BLaER1 (cell line): ENCODE data around the gene SLC48A1.

Experiments
- H3K27ac ChIP-seq: shearing (Covaris generic); formaldehyde crosslinking; 2 replicates; pipeline ENCODE4 v1.8.1; 2022
- H3K27me3 ChIP-seq: shearing (Covaris generic); formaldehyde crosslinking; 2 replicates; pipeline ENCODE4 v1.8.1; 2022
- H3K36me3 ChIP-seq: shearing (Covaris generic); formaldehyde crosslinking; 2 replicates; pipeline ENCODE4 v1.8.1; 2022
- H3K4me1 ChIP-seq: shearing (Covaris generic); formaldehyde crosslinking; 2 replicates; pipeline ENCODE4 v1.8.1; 2022
- H3K4me2 ChIP-seq: shearing (Covaris generic); formaldehyde crosslinking; 2 replicates; pipeline ENCODE4 v1.8.1; 2022
- H3K4me3 ChIP-seq: shearing (Covaris generic); formaldehyde crosslinking; 2 replicates; pipeline ENCODE4 v1.8.1; 2022
- H3K9ac ChIP-seq: shearing (Covaris generic); formaldehyde crosslinking; 2 replicates; pipeline ENCODE4 v1.8.1; 2022
- H3K9me3 ChIP-seq: shearing (Covaris generic); formaldehyde crosslinking; 2 replicates; pipeline ENCODE4 v1.8.1; 2022
- H4K20me1 ChIP-seq: shearing (Covaris generic); formaldehyde crosslinking; 2 replicates; pipeline ENCODE4 v1.8.1; 2022
- Cebpa-rat ChIP-seq: shearing (Covaris generic); IDR thresholded peaks from 2 replicates; pipeline ENCODE4 v1.8.1; 2022

SLC48A1 gene

DNA sequence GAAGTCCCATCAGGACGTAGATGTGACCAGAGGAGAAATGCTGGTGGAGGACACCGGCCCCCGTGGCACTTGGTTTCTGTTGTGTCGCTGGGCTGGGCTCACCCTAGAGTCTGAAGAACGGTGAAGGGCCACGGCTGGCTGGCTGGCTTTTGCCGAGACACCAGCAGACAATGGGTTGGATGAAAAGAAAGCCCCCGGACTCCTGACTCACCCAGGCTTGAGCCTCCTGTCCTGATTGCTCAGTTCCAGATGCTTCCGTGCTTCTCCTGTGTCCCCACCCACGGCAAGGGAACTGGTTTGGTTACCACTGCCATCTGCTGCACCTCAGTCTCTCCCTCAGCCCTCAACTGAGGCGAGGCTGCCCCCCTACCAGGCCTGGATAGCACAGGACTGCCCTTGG, 37.4 kb upstream of the SLC48A1 start:
- peaks cover 56% of the 10 kb centered on the region for H3K4me1 ChIP-seq
- H3K9ac ChIP-seq: no peak overlapping the region

DNA sequence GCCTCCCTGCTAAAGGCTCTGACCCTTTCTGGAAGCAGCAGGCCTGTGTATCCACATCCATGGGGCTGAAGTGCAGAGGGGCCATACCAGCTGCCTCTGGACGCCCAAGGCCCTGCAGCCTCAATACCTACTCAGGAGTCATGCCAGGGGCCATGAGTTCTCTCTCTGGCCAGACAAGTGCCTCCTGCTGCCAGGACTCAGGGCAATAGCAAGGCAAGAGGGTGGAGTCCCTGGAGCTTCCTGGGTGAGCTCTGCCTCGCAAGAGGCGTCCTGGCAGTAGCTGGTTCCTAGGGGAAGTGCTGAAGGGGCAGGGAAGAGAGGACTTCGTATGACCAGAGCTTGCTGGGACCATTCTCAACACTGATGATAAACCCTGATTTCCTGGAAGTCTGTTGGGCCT, 36.8 kb upstream of the SLC48A1 start:
- Histone ChIP-seq H3K27me3 (no peaks in the 10 kb centered on the region), H3K9me3 (no peaks in the 10 kb centered on the region), H3K9ac (no peak overlapping the region), H3K27ac (no peak overlapping the region), H4K20me1 (no peaks in the 10 kb centered on the region), H3K4me2 (no peak overlapping the region), H3K36me3 (no peaks in the 10 kb centered on the region; the same call in 1 of the 2 replicates), H3K4me1 (peaks cover 62% of the 10 kb centered on the region), H3K4me3 (no peak overlapping the region)
- TF ChIP-seq Cebpa-rat: no peak

More for the DNA sequence above, 37.4 kb upstream of the SLC48A1 start:
- no peak overlapping the region for H3K4me3 ChIP-seq
- no peak for TF ChIP-seq Cebpa-rat
- no peaks in the 10 kb centered on the region for H3K27me3 ChIP-seq
- H3K36me3 ChIP-seq: no peaks in the 10 kb centered on the region; the same call in 1 of the 2 replicates
- H3K4me2 ChIP-seq: peak overlapping the region; percentile 40; the same call in 1 of the 2 replicates
- no peaks in the 10 kb centered on the region for H3K9me3 ChIP-seq
- H3K27ac ChIP-seq: no peak overlapping the region
- no peaks in the 10 kb centered on the region for H4K20me1 ChIP-seq

DNA sequence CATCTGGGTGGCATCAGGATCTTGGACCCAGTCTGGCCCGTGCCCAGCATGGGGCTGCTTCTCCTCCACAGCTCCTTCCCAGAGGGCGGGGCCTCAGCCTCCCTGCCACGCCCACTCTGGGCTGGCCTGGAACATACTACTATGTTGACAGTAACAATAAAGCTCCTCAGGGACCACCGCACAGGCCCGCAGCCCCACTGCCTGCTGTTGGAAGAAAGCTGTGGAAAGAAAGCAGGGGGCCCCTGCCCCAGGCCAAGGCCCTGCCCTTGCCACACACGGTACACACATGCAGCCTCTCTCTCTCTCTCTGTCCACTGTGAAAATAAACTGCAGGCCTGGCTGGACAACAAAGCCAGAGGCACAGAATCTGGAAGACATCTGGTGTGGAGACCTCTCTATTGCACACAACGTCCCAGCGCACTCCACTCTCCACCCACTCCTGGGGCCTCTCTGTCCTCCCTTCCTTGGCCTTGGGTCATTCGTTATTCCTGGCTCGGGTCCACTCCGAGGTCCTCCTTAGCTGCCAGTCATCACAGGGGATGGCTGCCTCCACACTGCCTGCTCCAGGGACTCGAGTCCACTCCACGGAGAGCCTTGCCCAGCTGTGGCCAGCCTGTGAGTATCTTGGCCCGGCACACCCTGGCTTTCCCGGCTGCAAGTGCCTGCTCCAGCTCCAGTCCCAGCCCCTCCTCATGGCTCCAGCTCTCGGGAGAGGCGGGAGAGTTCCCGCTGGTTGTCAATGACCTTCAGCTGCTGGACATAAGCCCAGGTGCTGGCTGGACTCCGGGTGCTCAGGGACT, 36.0 kb upstream of the SLC48A1 start:
- H3K9ac ChIP-seq: no peak overlapping the region
- peak overlapping the region; percentile 30 for H3K4me2 ChIP-seq
- H3K27me3 ChIP-seq: no peaks in the 10 kb centered on the region
- H4K20me1 ChIP-seq: no peaks in the 10 kb centered on the region
- H3K4me3 ChIP-seq: no peak overlapping the region
- H3K27ac ChIP-seq: no peak overlapping the region
- no peak for TF ChIP-seq Cebpa-rat
- peaks cover 69% of the 10 kb centered on the region for H3K4me1 ChIP-seq
- H3K9me3 ChIP-seq: no peaks in the 10 kb centered on the region
- no peaks in the 10 kb centered on the region; the same call in 1 of the 2 replicates for H3K36me3 ChIP-seq

DNA sequence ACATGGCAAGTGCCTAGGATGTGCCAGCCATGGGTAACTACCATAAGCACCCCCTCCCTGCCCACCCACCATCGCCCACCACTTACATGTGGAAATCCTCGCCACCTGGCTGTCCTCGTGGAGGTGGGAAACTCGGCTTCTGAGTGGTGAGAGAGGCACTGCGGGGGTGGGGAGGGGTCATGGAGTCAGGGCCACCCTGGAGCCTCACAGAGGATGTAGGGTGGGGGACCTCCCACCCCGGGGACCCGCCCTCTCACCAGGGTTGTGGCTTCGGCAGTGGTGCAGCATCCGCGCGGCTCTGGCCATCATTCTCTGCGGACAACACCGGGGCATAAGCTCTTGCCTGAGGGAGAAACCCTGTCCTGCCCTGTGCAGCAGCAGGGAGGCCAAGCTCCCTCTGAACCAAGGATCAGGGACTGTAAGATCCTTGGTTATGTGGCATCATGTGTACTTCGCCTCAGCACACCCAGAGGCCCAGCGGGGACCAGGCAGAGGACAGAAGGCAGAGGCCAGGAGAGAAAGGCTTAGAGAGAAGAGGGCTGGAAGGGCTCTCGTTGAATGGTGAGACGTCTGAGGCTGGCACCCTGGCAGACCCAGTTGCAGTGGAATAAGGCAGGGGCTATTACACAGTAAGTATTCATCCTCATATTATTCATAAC, 35.0 kb upstream of the SLC48A1 start:
- Histone ChIP-seq H3K36me3 (no peaks in the 10 kb centered on the region; the same call in 1 of the 2 replicates), H3K9ac (no peak overlapping the region), H3K4me1 (peaks cover 79% of the 10 kb centered on the region), H3K27me3 (no peaks in the 10 kb centered on the region), H3K27ac (peak overlapping the region; percentile 97; the same call in 1 of the 2 replicates), H3K4me3 (no peak overlapping the region), H3K9me3 (no peaks in the 10 kb centered on the region), H3K4me2 (peak overlapping the region; percentile 100), H4K20me1 (no peaks in the 10 kb centered on the region)
- no peak for TF ChIP-seq Cebpa-rat

DNA sequence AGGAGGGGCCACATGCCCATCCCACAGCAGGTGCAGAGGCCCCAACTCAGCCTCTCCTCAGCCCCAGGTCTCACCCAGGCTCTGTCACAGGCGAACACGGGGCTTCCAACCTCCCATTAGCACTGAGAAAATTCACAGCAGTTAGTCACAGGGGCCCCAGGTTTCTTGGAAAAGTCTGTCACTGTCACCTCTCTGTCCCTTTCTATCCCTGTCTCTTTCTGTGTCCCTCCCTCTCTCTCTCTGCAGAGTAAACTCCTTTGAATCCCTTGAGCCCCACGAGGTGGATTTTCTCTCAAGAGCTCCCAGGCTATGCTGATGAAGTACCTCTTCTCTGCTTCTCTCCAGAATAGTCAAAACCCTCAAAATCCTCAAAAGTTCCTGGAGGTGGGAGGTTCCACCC, 33.7 kb upstream of the SLC48A1 start:
- Histone ChIP-seq H4K20me1 (no peaks in the 10 kb centered on the region), H3K4me2 (peak overlapping the region; percentile 100), H3K9me3 (no peaks in the 10 kb centered on the region), H3K4me1 (peaks cover 91% of the 10 kb centered on the region), H3K36me3 (no peaks in the 10 kb centered on the region; the same call in 1 of the 2 replicates), H3K4me3 (no peak overlapping the region), H3K27me3 (no peaks in the 10 kb centered on the region), H3K9ac (peak overlapping the region; percentile 83; the same call in 1 of the 2 replicates), H3K27ac (peak overlapping the region; percentile 97)
- TF ChIP-seq Cebpa-rat: no peak

DNA sequence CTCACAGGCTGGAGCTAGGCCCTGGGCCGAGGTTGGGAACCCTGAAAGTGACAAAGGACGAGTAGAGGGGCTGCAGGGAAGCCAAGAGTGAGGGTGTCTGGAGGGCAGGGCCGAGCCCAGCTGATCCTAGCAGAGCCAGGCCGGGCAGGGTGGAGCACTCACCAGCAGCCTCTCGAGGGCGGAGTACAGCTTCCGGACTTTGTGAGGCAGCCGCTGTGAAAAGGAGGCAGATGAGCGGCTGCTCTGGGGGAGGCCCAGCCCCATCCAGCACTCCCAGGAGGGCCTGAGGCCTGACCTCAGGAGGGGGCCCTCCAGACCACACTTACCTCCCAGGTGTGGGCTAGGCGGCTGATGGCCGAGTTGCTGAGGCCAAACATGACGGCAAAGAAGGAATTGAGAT, 33.1 kb upstream of the SLC48A1 start:
- Histone ChIP-seq H3K9ac (peak overlapping the region; percentile 83), H4K20me1 (no peaks in the 10 kb centered on the region), H3K4me2 (peak overlapping the region; percentile 100)

DNA sequence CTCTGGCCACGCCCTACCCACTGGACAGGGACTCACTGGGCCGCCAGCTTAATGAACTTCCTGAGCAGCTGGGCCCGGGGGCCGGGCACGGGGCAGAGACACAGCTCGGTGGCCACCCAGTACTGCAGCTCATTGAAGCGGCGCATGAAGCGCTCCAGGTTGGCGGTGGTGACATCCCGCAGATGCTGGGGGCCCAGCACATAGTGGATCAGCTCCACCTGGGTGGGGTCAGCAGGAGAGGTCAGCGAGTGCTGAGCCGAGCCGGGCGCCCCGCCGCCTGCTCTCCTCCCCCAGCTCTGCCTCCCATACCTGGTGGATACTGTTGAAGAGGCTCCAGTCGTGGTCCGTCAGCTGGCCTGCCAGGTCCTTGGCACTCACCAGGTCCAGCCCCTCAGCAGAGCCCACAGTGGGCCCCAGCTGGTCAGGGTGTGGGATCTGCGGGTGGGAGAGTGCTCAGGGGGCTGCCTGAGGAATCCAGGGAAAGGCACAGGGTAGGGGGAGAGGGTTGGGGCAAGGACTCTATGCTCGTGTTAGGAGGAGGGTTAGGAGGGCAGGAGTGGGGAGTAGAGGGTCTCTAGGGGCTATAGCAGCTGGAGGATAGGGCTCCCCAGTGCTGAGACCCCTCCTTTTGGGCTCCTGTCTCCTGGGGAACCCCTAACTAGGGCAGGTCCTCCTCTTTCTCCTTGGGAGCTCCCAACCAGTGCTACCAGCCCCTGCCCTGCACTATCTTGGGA, 32.3 kb upstream of the SLC48A1 start:
- Histone ChIP-seq H3K9me3 (no peaks in the 10 kb centered on the region), H3K4me1 (peaks cover 92% of the 10 kb centered on the region), H3K27me3 (no peaks in the 10 kb centered on the region), H3K36me3 (no peaks in the 10 kb centered on the region; the same call in 1 of the 2 replicates), H3K9ac (peak overlapping the region; percentile 83), H3K27ac (peak overlapping the region; percentile 97), H3K4me2 (peak overlapping the region; percentile 100), H3K4me3 (peak overlapping the region; percentile 61), H4K20me1 (no peaks in the 10 kb centered on the region)
- no peak for TF ChIP-seq Cebpa-rat

More for the DNA sequence above, 33.1 kb upstream of the SLC48A1 start:
- H3K36me3 ChIP-seq: no peaks in the 10 kb centered on the region; the same call in 1 of the 2 replicates
- TF ChIP-seq Cebpa-rat: no peak
- peaks cover 93% of the 10 kb centered on the region for H3K4me1 ChIP-seq
- no peaks in the 10 kb centered on the region for H3K27me3 ChIP-seq
- peak overlapping the region; percentile 61 for H3K4me3 ChIP-seq
- H3K9me3 ChIP-seq: no peaks in the 10 kb centered on the region
- peak overlapping the region; percentile 97 for H3K27ac ChIP-seq

DNA sequence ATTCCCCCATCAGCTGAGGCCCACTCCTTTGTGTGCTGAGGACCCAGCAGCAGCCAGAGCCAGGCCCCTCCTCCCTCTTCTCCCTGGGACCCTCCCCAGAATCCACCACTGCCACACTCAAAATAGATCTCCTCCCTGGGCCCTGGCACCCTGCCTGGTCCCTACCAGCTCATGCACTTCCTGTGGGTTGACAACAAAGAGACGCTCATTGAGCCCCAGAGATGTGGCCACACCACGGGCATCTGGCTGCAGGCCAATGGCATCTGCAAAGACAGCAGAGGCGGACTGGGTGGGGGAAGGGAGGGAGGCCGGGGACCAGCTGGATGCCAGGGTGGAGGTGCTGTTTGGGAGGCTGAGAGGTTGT, 31.7 kb upstream of the SLC48A1 start:
- H3K4me2 ChIP-seq: peak overlapping the region; percentile 100

DNA sequence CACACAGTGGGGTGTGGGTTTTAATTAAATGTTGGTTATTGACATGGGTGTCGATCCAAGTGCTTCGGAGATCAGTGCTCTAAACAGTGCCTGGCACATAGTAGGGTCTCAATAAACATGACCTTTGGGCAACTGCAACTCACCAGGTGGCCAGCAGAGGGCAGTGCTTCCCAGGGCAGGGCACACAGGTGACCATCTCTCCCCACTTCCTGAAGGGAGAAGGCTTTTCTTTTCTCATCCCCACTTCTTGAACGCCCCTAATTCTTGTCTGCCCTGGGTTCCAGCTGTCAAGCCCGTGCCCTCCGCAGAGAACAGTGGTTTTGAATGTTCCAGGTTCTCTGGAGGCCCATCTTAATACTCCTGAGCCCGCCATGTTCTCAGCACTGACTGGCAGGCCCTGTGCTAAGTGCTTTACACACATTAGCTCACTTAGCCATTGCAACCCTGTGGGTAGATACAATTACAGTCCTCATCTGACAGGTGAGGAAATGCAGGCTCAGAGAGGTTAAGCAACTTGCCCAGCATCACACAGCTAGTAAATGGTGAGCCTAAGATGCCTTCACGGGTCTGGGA, 30.7 kb upstream of the SLC48A1 start:
- H3K4me1 ChIP-seq: peaks cover 93% of the 10 kb centered on the region
- H3K27ac ChIP-seq: no peak overlapping the region
- TF ChIP-seq Cebpa-rat: no peak
- H3K36me3 ChIP-seq: 0 out of 2 replicates have a peak, but pooled peaks cover 3% of the 10 kb centered on the region
- no peaks in the 10 kb centered on the region for H4K20me1 ChIP-seq
- no peaks in the 10 kb centered on the region for H3K9me3 ChIP-seq
- no peak overlapping the region for H3K9ac ChIP-seq
- H3K4me3 ChIP-seq: no peak overlapping the region
- peak overlapping the region; percentile 100 for H3K4me2 ChIP-seq
- H3K27me3 ChIP-seq: no peaks in the 10 kb centered on the region

More for the DNA sequence above, 31.7 kb upstream of the SLC48A1 start:
- peak overlapping the region; percentile 97 for H3K27ac ChIP-seq
- peaks cover 93% of the 10 kb centered on the region for H3K4me1 ChIP-seq
- no peaks in the 10 kb centered on the region for H4K20me1 ChIP-seq
- no peak for TF ChIP-seq Cebpa-rat
- peak overlapping the region; percentile 61 for H3K4me3 ChIP-seq
- peaks cover under 1% of the 10 kb centered on the region; the same call in 1 of the 2 replicates for H3K36me3 ChIP-seq
- no peaks in the 10 kb centered on the region for H3K9me3 ChIP-seq
- peak overlapping the region; percentile 83 for H3K9ac ChIP-seq
- H3K27me3 ChIP-seq: no peaks in the 10 kb centered on the region
